ENCODE measurements around the gene PCGF3. TPM values are rescaled to one million over a fixed set of nuclear protein-coding genes. Genes with fewer than 3 reads are reported as not detected.

PCGF3 gene
- total RNA-seq, 1 experiment from 2014 or later = 66.3 TPM

DNA sequence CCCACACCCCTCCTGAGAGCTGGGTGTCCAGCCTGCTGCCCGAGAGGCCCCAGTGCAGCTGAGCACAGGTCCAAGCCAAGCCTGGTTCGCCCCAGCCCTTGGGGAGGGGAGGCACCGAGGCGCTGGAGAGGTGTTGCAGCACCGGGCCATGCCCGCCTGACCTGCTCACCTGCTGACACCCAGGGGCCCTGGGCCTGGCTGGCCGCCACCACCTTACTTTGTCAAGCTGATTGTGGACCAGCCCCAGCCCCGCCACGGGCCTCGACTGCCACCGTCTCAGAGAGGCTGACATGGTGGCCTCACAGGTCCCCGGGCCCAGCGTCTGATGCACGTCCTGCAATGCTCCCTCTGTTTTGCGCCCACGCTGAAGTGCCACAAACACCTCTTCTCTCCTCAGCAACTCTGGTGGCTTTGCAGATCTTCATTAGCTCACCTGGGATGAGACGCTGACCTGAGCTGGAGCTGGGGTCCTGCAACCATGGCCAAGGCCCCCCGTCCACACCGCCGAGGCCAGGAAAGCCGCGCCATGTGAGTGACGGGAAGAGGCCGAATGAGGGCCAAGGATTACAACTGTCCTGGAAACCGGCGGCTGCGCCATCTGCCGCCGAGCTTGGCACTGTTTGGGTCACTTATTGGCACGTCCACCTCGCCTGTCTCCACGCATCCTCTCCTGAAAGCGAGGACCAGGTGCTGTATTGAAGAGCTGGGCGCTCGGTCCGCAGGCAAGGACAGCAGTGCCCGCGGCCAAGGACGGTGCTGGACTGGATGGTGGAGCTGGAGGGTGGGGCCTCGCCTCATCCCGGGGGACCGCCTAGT, 112.7 kb downstream of the PCGF3 start:
- RAD21 ChIA-PET (ENCODE audit: low non-redundant PET in 1 of 2, low total read pairs in 2 of 2, uncharacterized antibody in 2 of 2, unreplicated experiment in 2 of 2) = no interaction called here
- CTCF ChIA-PET = no interaction called here
- Histone ChIP-seq H3K27me3 (ENCODE audit: insufficient read depth, low read length) (no peaks in the 10 kb centered on the region), H4K20me1 (ENCODE audit: insufficient read depth) (no peaks in the 10 kb centered on the region), H3K9me3 (ENCODE audit: control insufficient read depth in 1 of 2, insufficient read depth in 1 of 2, low read depth in 1 of 2, low read length in 2 of 2) (no peaks in the 10 kb centered on the region), H3K27ac (ENCODE audit: low read depth, low read length) (no peak overlapping the region), H3K9ac (ENCODE audit: low read length) (no peak overlapping the region), H3K4me1 (ENCODE audit: control insufficient read depth in 1 of 2, insufficient read depth in 2 of 2, low read length in 2 of 2) (peaks cover 9 to 19% of the 10 kb centered on the region in 2 experiments), H3K79me2 (ENCODE audit: insufficient read depth, low read length) (no peaks in the 10 kb centered on the region), H3K4me3 (replicated peaks in 1 of 2; ENCODE audit: low read depth in 1 of 2, low read length in 2 of 2) (no peak overlapping the region), H3K36me3 (ENCODE audit: control insufficient read depth in 1 of 2, insufficient read depth in 2 of 2, low read length in 2 of 2) (no peaks in the 10 kb centered on the region), H2AFZ (ENCODE audit: low read depth, low read length, poor library complexity, severe bottlenecking) (no peak overlapping the region), H3K9me2 (ENCODE audit: insufficient read depth) (no peaks in the 10 kb centered on the region), H3K4me2 (ENCODE audit: low read length) (no peak overlapping the region)
- intact Hi-C loops (cut with micrococcal nuclease) = no loop called here
- BruUV-seq (replicated peaks) = no TSS peak
- POLR2A ChIA-PET = no interaction called here
- ATAC-seq (no peak), DNase-seq (ENCODE audit: low read depth, low spot score) (no peak)
- TF ChIP-seq ELF1 (IDR thresholded peaks at IDR 0.05; ENCODE audit: borderline replicate concordance, low read depth) (no peak), ATF3 (IDR thresholded peaks at IDR 0.05) (no peak), EZH2 (IDR thresholded peaks at IDR 0.05) (no peak), RAD21 (IDR thresholded peaks at IDR 0.05; ENCODE audit: low read depth) (no peak), SIN3A (IDR thresholded peaks at IDR 0.05; ENCODE audit: low read depth) (no peak), FOSL1 (IDR thresholded peaks at IDR 0.05; ENCODE audit: low read depth) (no peak), EZH2phosphoT487 (IDR thresholded peaks at IDR 0.05; ENCODE audit: borderline replicate concordance) (no peak), ZFX (IDR thresholded peaks at IDR 0.05) (no peak)

- RAD21 ChIA-PET (ENCODE audit: low non-redundant PET in 1 of 2, low total read pairs in 2 of 2, uncharacterized antibody in 2 of 2, unreplicated experiment in 2 of 2) = no interaction called here
- Histone ChIP-seq H3K9me3 (ENCODE audit: control insufficient read depth in 1 of 2, insufficient read depth in 1 of 2, low read depth in 1 of 2, low read length in 2 of 2) (no peaks in the 10 kb centered on the region), H3K79me2 (ENCODE audit: insufficient read depth, low read length) (no peaks in the 10 kb centered on the region), H3K27me3 (ENCODE audit: insufficient read depth, low read length) (no peaks in the 10 kb centered on the region), H3K36me3 (ENCODE audit: control insufficient read depth in 1 of 2, insufficient read depth in 2 of 2, low read length in 2 of 2) (no peaks in the 10 kb centered on the region), H2AFZ (ENCODE audit: low read depth, low read length, poor library complexity, severe bottlenecking) (no peak overlapping the region), H3K9me2 (ENCODE audit: insufficient read depth) (no peaks in the 10 kb centered on the region), H3K9ac (ENCODE audit: low read length) (no peak overlapping the region), H3K4me1 (ENCODE audit: control insufficient read depth in 1 of 2, insufficient read depth in 2 of 2, low read length in 2 of 2) (peaks cover 3 to 7% of the 10 kb centered on the region in 2 experiments), H4K20me1 (ENCODE audit: insufficient read depth) (no peaks in the 10 kb centered on the region), H3K4me2 (ENCODE audit: low read length) (no peak overlapping the region), H3K4me3 (replicated peaks in 1 of 2; ENCODE audit: low read depth in 1 of 2, low read length in 2 of 2) (no peak overlapping the region), H3K27ac (ENCODE audit: low read depth, low read length) (no peak overlapping the region)
- TF ChIP-seq SP1 (IDR thresholded peaks at IDR 0.05; ENCODE audit: low read depth) (no peak), EGR1 (IDR thresholded peaks at IDR 0.05; ENCODE audit: low read depth) (no peak)
- BruUV-seq (replicated peaks) = no TSS peak
- CTCF ChIA-PET = no interaction called here
- POLR2A ChIA-PET = no interaction called here
- ATAC-seq (no peak), DNase-seq (ENCODE audit: low read depth, low spot score) (no peak)
- intact Hi-C loops (cut with micrococcal nuclease) = no loop called here
These were observed 114.0 kb downstream of the PCGF3 start for GRCh38 chr4:819401-820229.

Other genes starting within 250 kb of the PCGF3 start
- 34.5 TPM for gene ZNF721, start 206.7 kb upstream of the PCGF3 start, total RNA-seq (2021; ENCODE audit: unreplicated experiment)
- 38.6 TPM for gene PIGG, start 206.6 kb upstream of the PCGF3 start, total RNA-seq (2021; ENCODE audit: unreplicated experiment)
- not detected for gene TMEM271, start 129.5 kb upstream of the PCGF3 start, total RNA-seq (2021; ENCODE audit: unreplicated experiment)
- gene PDE6B, start 80.3 kb upstream of the PCGF3 start, total RNA-seq (2021; ENCODE audit: unreplicated experiment) = not detected
- 330 TPM for gene ATP5ME, start 31.6 kb upstream of the PCGF3 start, total RNA-seq (2021; ENCODE audit: unreplicated experiment)
- gene MYL5, start 31.3 kb upstream of the PCGF3 start, total RNA-seq (2021; ENCODE audit: unreplicated experiment) = 14.0 TPM
- 5.5 TPM for gene SLC49A3, start 16.7 kb upstream of the PCGF3 start, total RNA-seq (2021; ENCODE audit: unreplicated experiment)
- gene CPLX1, start 120.3 kb downstream of the PCGF3 start, total RNA-seq (2021; ENCODE audit: unreplicated experiment) = 14.5 TPM
- gene GAK, start 226.5 kb downstream of the PCGF3 start, total RNA-seq (2021; ENCODE audit: unreplicated experiment) = 123 TPM
- gene TMEM175, start 226.6 kb downstream of the PCGF3 start, total RNA-seq (2021; ENCODE audit: unreplicated experiment) = 17.5 TPM